Lower lobe of right lung (tissue), 2 donors: ENCODE results near the gene ROM1. TPM values are rescaled to one million over a fixed set of nuclear protein-coding genes. Genes with fewer than 3 reads are reported as not detected.
A peak's percentile ranks its signal among the peaks of the same experiment; 100 is the strongest.
"Not testable (repeated sequence)": the region's sequence is repeated elsewhere in the genome, so short reads cannot be mapped to it uniquely, and the experiment has no call there.

Experiments used
- ATAC-seq, 2 donors: fragments of 200-7000 bp; cut with Tn5 transposase; one replicate each; pipeline ENCODE4 v1.9.1; 2020 to 2022; ENCODE audit warnings: mild to moderate bottlenecking in 2 of 2, moderate library complexity in 2 of 2
- DNase-seq: peaks from one replicate; pipeline ENCODE4 v3.0.0-alpha.2; 2020
- H3K27ac ChIP-seq: fragments of 200-600 bp; one replicate; pipeline ENCODE4 v1.8.0; 2022
- H3K27me3 ChIP-seq: fragments of 200-600 bp; one replicate; pipeline ENCODE4 v1.8.0; 2022; ENCODE audit warnings: low read depth
- H3K36me3 ChIP-seq: fragments of 200-600 bp; one replicate; pipeline ENCODE4 v1.8.0; 2022; ENCODE audit warnings: mild to moderate bottlenecking
- H3K4me1 ChIP-seq: fragments of 200-600 bp; one replicate; pipeline ENCODE4 v1.8.0; 2022
- H3K4me3 ChIP-seq: fragments of 200-600 bp; one replicate; pipeline ENCODE4 v1.8.0; 2022; ENCODE audit warnings: mild to moderate bottlenecking
- H3K9me3 ChIP-seq: fragments of 200-600 bp; one replicate; pipeline ENCODE4 v1.8.0; 2022
- CTCF ChIP-seq: fragments of 200-600 bp; IDR thresholded peaks from one replicate; pipeline ENCODE4 v1.8.0; 2022; ENCODE audit warnings: antibody characterized with exemption, mild to moderate bottlenecking
- intact Hi-C: fragments of 100-400 bp; cut with DNase I; formaldehyde crosslinking; loops from one replicate; pipeline ENCODE4 v1.11.0; 2022
- total RNA-seq: library from RNA; stranded (reverse); fragmentation: NEBNext Ultra II Directional; extraction: Animal tissue kit (Norgen Biotek cat#: 25700); gene quantifications from one replicate; pipeline ENCODE4 v1.2.1, GENCODE V29; 2021
- donor health status: DM: no; HTN: yes; CAD: no; lungs with severe emphysema.

ROM1 gene
- total RNA-seq, 1 donor from 2014 or later: 5.6 TPM

GRCh38 chr11:62575837-62576236, 37.2 kb upstream of the ROM1 start:
- H3K27ac ChIP-seq: peak overlapping the region; percentile 86
- H3K36me3 ChIP-seq: peaks cover 72% of the 10 kb centered on the region

GRCh38 chr11:62577046-62577714, 35.9 kb upstream of the ROM1 start:
- ATAC-seq (no peak), DNase-seq (no peak)
- no peaks in the 10 kb centered on the region for H3K9me3 ChIP-seq
- H3K27ac ChIP-seq: peak overlapping the region; percentile 86
- TF ChIP-seq CTCF: no peak
- H3K36me3 ChIP-seq: peaks cover 72% of the 10 kb centered on the region
- H3K27me3 ChIP-seq: no peaks in the 10 kb centered on the region
- intact Hi-C loops: no loop called here
- H3K4me1 ChIP-seq: peaks cover 39% of the 10 kb centered on the region
- H3K4me3 ChIP-seq: no peak overlapping the region

More at GRCh38 chr11:62575837-62576236, 37.2 kb upstream of the ROM1 start:
- DNase-seq: no peak
- TF ChIP-seq CTCF: no peak
- H3K27me3 ChIP-seq: no peaks in the 10 kb centered on the region
- intact Hi-C loops: no loop called here
- peaks cover 52% of the 10 kb centered on the region for H3K4me1 ChIP-seq
- no peak for ATAC-seq
- H3K4me3 ChIP-seq: no peak overlapping the region
- H3K9me3 ChIP-seq: no peaks in the 10 kb centered on the region

GRCh38 chr11:62578541-62578940, 34.5 kb upstream of the ROM1 start:
- no peak for TF ChIP-seq CTCF
- Histone ChIP-seq H3K36me3 (peaks cover 72% of the 10 kb centered on the region), H3K27ac (peak overlapping the region; percentile 86), H3K4me3 (no peak overlapping the region), H3K4me1 (peaks cover 30% of the 10 kb centered on the region), H3K9me3 (no peaks in the 10 kb centered on the region), H3K27me3 (no peaks in the 10 kb centered on the region)
- intact Hi-C loops: no loop called here
- ATAC-seq (no peak), DNase-seq (no peak)

GRCh38 chr11:62579252-62579651, 33.8 kb upstream of the ROM1 start:
- peaks cover 78% of the 10 kb centered on the region for H3K36me3 ChIP-seq

GRCh38 chr11:62580959-62581715, 31.9 kb upstream of the ROM1 start:
- Histone ChIP-seq H3K4me1 (peaks cover 11% of the 10 kb centered on the region), H3K4me3 (no peak overlapping the region), H3K27me3 (no peaks in the 10 kb centered on the region), H3K9me3 (no peaks in the 10 kb centered on the region), H3K27ac (no peak overlapping the region), H3K36me3 (peaks cover 90% of the 10 kb centered on the region)
- DNase-seq (no peak), ATAC-seq (no peak)
- intact Hi-C loops: no loop called here
- TF ChIP-seq CTCF: no peak

More at GRCh38 chr11:62579252-62579651, 33.8 kb upstream of the ROM1 start:
- Histone ChIP-seq H3K4me3 (no peak overlapping the region), H3K27ac (no peak overlapping the region), H3K27me3 (no peaks in the 10 kb centered on the region), H3K9me3 (no peaks in the 10 kb centered on the region), H3K4me1 (peaks cover 30% of the 10 kb centered on the region)
- intact Hi-C loops: no loop called here
- ATAC-seq: no peak
- TF ChIP-seq CTCF: no peak
- no peak for DNase-seq

- H3K9me3 ChIP-seq, H3K27ac ChIP-seq, H3K4me3 ChIP-seq, intact Hi-C loops, DNase-seq, H3K4me1 ChIP-seq, ATAC-seq, H3K27me3 ChIP-seq: not testable (repeated sequence)
- H3K36me3 ChIP-seq: peaks cover 89% of the 10 kb centered on the region
Measured at GRCh38 chr11:62581735-62582134, 31.3 kb upstream of the ROM1 start.

GRCh38 chr11:62585356-62585755, 27.7 kb upstream of the ROM1 start:
- H3K27me3 ChIP-seq, H3K27ac ChIP-seq, DNase-seq, H3K4me1 ChIP-seq, H3K9me3 ChIP-seq, intact Hi-C loops, H3K4me3 ChIP-seq, ATAC-seq: not testable (repeated sequence)
- peaks cover 75% of the 10 kb centered on the region for H3K36me3 ChIP-seq
